ENCODE results near the gene SAMSN1. TPM values are rescaled to one million over a fixed set of nuclear protein-coding genes. Genes with fewer than 3 reads are reported as not detected.

Gene SAMSN1
- total RNA-seq, 1 donor from 2014 or later = 2.0 TPM

GRCh38 chr21:14492931-14493330 is 53.2 kb downstream of the SAMSN1 start:
- Mint-ChIP-seq H3K27me3 (ENCODE audit: unreplicated experiment) (no peaks in the 10 kb centered on the region), H3K27ac (ENCODE audit: unreplicated experiment) (no peak overlapping the region), H3K36me3 (ENCODE audit: low read depth, unreplicated experiment) (no peaks in the 10 kb centered on the region), H3K4me1 (ENCODE audit: unreplicated experiment) (no peaks in the 10 kb centered on the region), H3K4me3 (ENCODE audit: unreplicated experiment) (no peak overlapping the region), H3K9me3 (ENCODE audit: unreplicated experiment) (no peaks in the 10 kb centered on the region)
- TF ChIP-seq CTCF (IDR thresholded peaks at IDR 0.05; ENCODE audit: unreplicated experiment) = no peak
- no peak for DNase-seq (ENCODE audit: low spot score)

- no peak for TF ChIP-seq CTCF (IDR thresholded peaks at IDR 0.05; ENCODE audit: unreplicated experiment)
- Mint-ChIP-seq H3K4me3 (ENCODE audit: unreplicated experiment) (no peak overlapping the region), H3K27ac (ENCODE audit: unreplicated experiment) (no peak overlapping the region), H3K36me3 (ENCODE audit: low read depth, unreplicated experiment) (no peaks in the 10 kb centered on the region), H3K9me3 (ENCODE audit: unreplicated experiment) (no peaks in the 10 kb centered on the region), H3K4me1 (ENCODE audit: unreplicated experiment) (no peaks in the 10 kb centered on the region), H3K27me3 (ENCODE audit: unreplicated experiment) (no peaks in the 10 kb centered on the region)
- DNase-seq (ENCODE audit: low spot score) = no peak
Observed at GRCh38 chr21:14491269-14491681, 54.8 kb downstream of the SAMSN1 start.

GRCh38 chr21:14488672-14489204 is 57.4 kb downstream of the SAMSN1 start:
- Mint-ChIP-seq H3K27ac (ENCODE audit: unreplicated experiment) (no peak overlapping the region), H3K4me1 (ENCODE audit: unreplicated experiment) (no peaks in the 10 kb centered on the region), H3K4me3 (ENCODE audit: unreplicated experiment) (no peak overlapping the region), H3K9me3 (ENCODE audit: unreplicated experiment) (no peaks in the 10 kb centered on the region), H3K36me3 (ENCODE audit: low read depth, unreplicated experiment) (no peaks in the 10 kb centered on the region), H3K27me3 (ENCODE audit: unreplicated experiment) (no peaks in the 10 kb centered on the region)
- no peak for TF ChIP-seq CTCF (IDR thresholded peaks at IDR 0.05; ENCODE audit: unreplicated experiment)
- no peak for DNase-seq (ENCODE audit: low spot score)

GRCh38 chr21:14487490-14488432 is 58.4 kb downstream of the SAMSN1 start:
- Mint-ChIP-seq H3K9me3 (ENCODE audit: unreplicated experiment) (no peaks in the 10 kb centered on the region), H3K27me3 (ENCODE audit: unreplicated experiment) (no peaks in the 10 kb centered on the region)
- DNase-seq (ENCODE audit: low spot score) = no peak

More at GRCh38 chr21:14487490-14488432, 58.4 kb downstream of the SAMSN1 start:
- Mint-ChIP-seq H3K36me3 (ENCODE audit: low read depth, unreplicated experiment) (no peaks in the 10 kb centered on the region), H3K4me3 (ENCODE audit: unreplicated experiment) (no peak overlapping the region), H3K27ac (ENCODE audit: unreplicated experiment) (no peak overlapping the region), H3K4me1 (ENCODE audit: unreplicated experiment) (no peaks in the 10 kb centered on the region)
- TF ChIP-seq CTCF (IDR thresholded peaks at IDR 0.05; ENCODE audit: unreplicated experiment) = no peak

Data from endothelial cell (in vitro differentiated cells).